ENCODE results near the gene ZNF385A.
A peak's percentile ranks its signal among the peaks of the same experiment; 100 is the strongest.

The ZNF385A gene

DNA sequence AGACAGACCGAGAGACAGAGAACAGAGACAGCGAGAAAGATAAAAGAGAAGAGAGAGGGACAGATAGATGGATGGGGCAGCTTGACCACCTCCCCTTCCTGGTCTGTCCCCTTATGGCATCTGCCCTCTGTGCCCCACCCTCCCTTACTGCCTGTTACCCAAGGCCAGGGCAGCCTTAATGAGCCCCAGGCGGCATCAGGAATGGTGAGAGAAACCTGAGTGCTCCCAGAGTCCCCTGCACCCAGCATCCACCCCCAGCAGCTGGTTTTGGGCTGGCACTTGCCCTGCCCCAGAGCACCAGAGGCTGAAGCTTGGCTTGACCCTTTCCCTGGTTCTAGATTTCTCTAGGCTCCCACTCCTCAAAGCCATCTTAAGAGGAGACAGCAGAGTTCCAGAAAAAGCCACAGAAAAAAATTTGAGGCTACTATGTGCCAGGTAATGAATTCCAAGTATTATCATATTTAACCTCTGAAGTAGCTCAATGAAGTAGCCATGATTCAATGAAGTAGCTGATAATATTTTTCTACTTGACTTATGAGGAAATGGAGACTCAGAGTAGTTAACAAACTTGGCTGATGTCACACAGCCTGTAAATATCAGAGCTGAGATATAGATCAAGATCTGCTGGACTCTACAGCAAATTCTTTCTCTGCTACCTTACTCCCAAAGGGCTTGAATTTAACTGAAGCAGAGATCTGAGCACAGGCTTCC is 2.0 kb upstream of the ZNF385A start:
- DNase-seq (ENCODE audit: low read depth): no peak
- no peak overlapping the region for H3K4me3 ChIP-seq (ENCODE audit: low read depth, low read length)
- TF ChIP-seq, protein P1, sequence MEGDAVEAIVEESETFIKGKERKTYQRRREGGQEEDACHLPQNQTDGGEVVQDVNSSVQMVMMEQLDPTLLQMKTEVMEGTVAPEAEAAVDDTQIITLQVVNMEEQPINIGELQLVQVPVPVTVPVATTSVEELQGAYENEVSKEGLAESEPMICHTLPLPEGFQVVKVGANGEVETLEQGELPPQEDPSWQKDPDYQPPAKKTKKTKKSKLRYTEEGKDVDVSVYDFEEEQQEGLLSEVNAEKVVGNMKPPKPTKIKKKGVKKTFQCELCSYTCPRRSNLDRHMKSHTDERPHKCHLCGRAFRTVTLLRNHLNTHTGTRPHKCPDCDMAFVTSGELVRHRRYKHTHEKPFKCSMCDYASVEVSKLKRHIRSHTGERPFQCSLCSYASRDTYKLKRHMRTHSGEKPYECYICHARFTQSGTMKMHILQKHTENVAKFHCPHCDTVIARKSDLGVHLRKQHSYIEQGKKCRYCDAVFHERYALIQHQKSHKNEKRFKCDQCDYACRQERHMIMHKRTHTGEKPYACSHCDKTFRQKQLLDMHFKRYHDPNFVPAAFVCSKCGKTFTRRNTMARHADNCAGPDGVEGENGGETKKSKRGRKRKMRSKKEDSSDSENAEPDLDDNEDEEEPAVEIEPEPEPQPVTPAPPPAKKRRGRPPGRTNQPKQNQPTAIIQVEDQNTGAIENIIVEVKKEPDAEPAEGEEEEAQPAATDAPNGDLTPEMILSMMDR (IDR thresholded peaks at IDR 0.05; ENCODE audit: low read depth, low read length, missing control alignments): no peak

DNA sequence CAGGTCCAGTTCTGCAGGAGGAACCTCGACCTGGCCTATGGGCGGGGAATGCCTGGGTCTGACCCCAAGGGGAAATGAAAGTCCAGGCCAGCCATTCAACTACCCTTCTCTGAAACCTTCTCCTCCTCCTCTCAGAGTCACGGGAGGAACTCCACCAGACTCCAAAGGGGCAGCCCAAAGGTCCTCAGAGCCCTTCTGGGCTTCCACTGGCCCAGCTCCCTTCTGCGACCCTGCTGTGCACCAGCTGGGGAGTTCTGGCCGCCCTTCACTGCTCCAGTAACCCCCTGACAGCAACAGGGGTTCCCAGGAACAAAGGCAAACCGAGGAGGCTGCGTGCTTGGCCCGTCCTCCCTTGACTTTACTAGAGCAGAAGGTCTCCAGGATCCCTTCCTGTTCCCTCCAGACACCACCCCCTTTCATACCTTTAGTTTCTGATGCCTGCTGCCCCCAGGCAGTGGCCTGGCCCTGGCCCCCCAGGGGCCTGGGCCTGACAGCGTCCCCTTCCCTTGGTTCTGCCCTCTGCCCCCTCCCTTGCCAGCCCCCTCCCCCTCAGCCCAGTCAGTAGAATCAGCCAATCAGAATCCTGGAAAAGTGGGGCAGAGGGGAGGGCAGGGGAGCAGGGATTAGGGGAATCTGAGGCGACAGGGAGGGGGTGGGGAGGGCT is 850 bp upstream of the ZNF385A start:
- H3K4me3 ChIP-seq (ENCODE audit: low read depth, low read length): no peak overlapping the region
- DNase-seq (ENCODE audit: low read depth): no peak
- TF ChIP-seq, protein P1 (IDR thresholded peaks at IDR 0.05; ENCODE audit: low read depth, low read length, missing control alignments): no peak

DNA sequence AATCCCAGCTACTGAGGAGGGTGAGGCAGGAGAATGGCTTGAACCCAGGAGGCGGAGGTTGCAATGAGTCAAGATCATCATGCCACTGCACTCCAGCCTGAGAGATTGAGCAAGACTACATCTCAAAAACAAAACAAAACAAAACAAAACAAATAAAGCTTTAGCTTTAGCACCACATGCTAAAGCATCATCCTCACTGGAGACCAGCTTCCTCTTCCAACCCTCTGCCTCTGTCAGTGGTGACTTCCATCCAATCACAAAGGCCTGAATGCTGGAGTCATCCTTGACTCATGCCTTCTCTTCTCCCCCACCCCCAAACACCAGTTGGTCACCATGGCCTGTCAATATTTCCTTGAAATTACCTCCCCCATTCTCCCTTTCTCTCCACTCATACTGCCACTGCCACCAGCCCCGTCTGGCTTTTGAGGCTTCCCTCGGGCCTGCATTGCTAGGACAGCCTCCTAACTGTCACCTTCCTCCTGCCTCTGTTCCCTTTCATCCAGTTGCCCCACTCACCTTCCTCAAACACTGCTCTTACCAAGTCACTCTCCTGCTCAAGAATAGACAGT is 1.4 kb downstream of the ZNF385A start:
- TF ChIP-seq, protein P1 (IDR thresholded peaks at IDR 0.05; ENCODE audit: low read depth, low read length, missing control alignments): no peak
- DNase-seq (ENCODE audit: low read depth): no peak
- no peak overlapping the region for H3K4me3 ChIP-seq (ENCODE audit: low read depth, low read length)

DNA sequence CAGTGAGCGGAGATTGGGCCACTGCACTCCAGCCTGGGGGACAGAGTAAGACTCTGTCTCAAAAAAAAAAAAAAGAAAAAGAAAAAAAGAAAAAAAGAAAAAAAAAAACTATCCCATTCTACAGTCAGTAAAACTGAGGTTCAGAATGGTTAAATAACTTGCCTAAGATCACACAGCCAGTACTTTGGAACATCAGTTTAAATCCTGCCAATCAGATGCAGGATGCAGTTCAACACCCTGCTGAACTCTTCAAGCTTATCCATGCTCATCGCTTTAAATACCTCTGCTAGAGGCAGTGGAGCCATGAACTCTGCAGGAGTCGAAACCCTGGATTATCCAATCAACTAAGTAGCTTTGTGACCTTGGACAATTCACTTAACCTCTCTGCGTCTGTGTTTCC is 3.4 kb downstream of the ZNF385A start:
- no peak for DNase-seq (ENCODE audit: low read depth)
- H3K4me3 ChIP-seq (ENCODE audit: low read depth, low read length): no peak overlapping the region
- TF ChIP-seq, protein P1 (IDR thresholded peaks at IDR 0.05; ENCODE audit: low read depth, low read length, missing control alignments): no peak

DNA sequence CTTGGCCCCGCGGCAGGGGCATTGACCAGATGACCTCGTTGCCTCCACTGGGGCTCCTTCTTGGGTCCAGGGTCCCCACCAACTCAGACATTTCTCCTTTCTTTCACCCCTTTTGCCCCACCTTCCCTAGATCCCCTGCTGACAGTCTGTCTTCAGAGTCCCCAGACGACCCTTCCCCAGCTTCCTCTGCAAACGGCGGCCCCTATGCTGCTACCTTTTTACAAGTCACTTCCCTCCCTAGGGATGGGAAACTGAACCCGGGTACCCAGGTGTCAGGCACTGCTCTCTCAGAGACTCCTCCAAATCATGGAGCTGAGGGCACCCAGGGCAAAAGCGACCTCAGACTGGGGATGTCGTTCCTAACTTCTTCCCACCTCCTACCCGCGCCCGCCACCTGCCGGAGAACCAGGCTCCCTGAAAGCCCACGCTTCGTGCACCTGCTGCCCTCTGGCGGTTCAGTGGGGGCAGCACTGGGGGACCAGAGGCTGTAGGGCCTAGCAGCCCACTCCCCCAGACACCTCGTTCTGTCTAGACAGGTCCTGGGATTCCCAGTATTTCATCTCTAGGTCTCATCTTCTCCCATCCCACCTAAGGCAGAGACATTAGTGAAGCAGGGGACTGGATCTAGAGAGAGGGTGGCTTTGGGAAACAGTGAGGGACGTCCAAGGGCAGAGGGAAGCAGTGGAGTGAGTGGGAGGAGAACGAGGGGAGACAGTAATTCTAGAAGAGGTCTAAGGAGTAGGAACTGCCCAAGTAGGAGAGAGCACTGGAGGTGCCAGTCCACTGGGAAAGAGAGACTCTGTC is 4.9 kb downstream of the ZNF385A start:
- TF ChIP-seq, protein P1 (IDR thresholded peaks at IDR 0.05; ENCODE audit: low read depth, low read length, missing control alignments): peak; percentile 100
- no peak for DNase-seq (ENCODE audit: low read depth)
- H3K4me3 ChIP-seq (ENCODE audit: low read depth, low read length): no peak overlapping the region

DNA sequence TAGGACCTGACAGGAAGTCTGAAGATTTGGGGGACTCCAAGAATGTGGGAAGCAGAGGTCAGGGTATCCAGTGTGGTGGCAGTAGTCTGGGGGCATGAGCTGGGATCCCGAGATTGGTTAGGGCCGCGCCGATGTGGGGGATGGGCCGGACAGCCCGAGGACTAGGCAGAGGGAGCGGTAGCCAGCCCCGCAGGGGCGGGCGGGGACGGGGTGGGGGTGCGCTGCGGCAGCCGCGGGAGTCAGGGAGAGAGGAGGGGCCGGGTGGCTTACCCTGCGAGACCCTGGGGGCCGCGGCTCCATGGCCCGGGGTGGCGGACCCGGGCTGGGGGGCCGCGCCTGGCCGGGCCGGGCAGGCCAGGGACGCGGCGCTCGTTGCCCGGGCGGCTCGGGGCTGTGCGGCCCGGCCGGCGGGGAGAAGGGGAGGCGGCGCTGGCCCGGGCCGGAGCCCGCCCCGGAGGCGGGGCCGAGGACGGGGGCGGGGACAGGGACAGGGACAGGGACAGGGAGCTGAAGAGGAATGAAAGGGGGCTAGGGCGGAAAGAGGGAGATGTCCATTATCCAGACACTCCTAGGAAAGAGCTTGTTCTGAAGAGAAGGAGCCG is 5.6 kb downstream of the ZNF385A start:
- H3K4me3 ChIP-seq (ENCODE audit: low read depth, low read length): no peak overlapping the region
- TF ChIP-seq, protein P1 (IDR thresholded peaks at IDR 0.05; ENCODE audit: low read depth, low read length, missing control alignments): no peak
- DNase-seq (ENCODE audit: low read depth): no peak

Measured in GM12864 (cell line).